Ishikawa (cell line): Measurements from ENCODE around the gene CHPF2.

Experiments used
- EP300 ChIP-seq: IDR thresholded peaks from 2 replicates; pipeline ENCODE4 v1.6.1; 2012; ENCODE audit warnings: borderline replicate concordance
- NFIC ChIP-seq: IDR thresholded peaks from 2 replicates; pipeline ENCODE4 v1.6.1; 2012
- TEAD4 ChIP-seq: IDR thresholded peaks from 2 replicates; pipeline ENCODE4 v1.6.1; 2012

GRCh38 chr7:151191544-151191943 lies 40.7 kb upstream of the CHPF2 start:
- no peak for TF ChIP-seq NFIC
- TF ChIP-seq TEAD4, result no peak
- no peak for TF ChIP-seq EP300
